ENCODE results near the gene RTP2.

Gene RTP2

DNA sequence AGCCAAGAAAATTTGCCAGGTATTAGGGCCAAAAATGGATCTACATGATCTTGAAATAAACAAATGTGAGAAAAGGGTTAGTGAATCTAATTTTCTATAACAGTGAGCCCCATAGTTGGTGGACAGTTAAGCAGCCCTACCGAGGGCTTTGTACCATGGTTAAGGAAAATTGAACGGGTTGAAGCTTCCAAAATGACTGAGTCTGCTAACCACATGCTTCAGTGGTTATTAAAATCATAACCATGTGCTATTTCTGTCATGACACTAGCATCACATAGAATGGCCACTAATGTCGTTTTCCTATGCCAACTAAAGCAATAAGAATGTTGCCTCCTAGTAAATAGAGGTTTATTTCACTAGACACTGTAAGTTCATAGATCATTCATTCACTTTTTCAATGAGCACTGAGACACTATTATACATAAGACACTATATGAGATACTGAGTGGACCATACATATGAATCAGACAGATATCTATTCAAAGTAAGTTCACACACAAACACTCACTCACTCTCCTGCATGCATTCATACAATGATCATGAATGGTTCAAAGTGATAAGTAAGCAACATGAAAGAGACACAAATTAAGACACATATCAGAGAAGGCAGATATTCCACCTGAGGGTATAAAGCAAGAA, 36.5 kb downstream of the RTP2 start:
- DNase-seq: no peak

DNA sequence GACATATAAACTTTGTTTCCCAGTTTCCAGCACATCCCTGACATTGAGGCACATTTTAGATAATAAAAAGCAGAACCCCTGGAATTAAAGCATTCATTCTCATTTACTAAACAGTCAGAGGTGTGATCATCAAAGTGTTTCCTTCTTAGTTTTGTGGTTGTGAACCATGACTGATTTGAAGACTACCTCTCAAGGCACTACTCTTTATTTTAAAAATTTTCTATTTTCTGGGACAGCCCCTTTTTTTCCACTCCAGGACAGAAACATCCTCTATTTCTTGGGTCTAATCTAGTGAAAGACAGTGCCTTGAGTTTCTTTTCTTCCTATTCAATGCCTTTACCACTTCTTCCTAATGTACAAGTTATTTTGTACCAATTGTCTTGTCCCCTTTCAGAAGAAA, 37.3 kb downstream of the RTP2 start:
- DNase-seq: no peak

DNA sequence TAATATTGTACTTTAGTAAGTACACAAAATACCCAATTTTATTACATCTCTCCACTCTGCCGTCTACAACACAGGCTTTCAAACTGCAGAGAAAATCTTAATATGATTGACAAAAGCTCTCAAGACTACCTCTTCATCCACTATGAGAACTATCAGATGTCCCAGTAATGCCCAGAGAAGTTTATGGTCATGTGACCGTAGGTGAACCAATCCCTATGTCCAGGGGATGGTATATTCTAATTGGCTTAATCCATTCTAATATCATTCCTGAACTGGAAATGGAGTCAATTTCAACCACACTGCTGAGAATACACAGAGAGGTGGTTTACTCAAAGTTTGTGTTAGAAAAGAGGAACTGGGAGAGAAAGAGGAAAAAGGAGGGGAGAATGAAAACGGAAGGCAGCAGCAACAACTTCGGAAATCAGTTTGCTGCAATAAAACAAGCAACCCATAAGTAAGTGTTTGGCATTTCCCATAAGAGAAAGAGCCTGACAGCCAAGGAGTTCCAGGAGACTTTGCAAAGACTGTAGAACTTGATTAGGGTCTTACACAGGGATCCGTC, 39.4 kb downstream of the RTP2 start:
- no peak for DNase-seq

DNA sequence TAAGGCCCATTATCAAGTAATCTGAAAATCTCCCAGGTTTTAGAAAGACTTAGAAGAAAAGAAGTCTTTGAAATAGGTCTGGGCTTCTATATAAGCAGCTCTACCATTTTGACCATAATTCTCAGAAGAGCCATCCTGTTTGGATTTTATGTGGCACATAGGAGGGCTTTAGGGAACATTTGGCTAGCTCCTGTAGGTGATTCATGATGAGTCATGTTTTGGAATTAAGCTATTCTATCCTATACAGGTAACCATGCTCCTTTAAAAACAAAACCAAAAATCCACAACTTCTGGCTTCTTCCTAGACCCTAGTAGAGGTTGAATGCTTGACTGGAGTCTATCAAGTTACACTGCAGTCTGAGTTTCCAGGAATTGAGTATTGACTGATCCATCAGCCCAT, 41.1 kb downstream of the RTP2 start:
- DNase-seq: no peak

DNA sequence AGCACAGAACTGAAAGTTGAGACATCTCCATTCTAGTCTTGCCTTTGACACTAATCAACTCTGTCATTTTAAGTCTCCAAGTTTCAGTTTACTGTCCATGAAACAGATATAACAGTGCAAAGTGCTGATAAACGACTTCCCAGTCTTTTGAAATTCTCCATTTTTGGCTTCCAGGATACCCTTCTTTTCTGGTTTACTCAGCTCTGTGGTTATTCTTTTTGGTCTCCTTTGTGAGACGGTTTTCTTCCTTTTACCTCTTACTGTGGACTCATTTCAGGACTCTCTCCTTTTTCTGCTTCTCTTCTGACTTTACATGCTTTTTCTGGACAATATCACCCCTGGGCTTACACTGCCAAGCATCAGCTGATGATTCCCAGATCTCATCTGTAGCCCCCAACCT, 51.1 kb downstream of the RTP2 start:
- DNase-seq: no peak
